ENCODE results near the gene GRAMD1C. TPM values are rescaled to one million over a fixed set of nuclear protein-coding genes. Genes with fewer than 3 reads are reported as not detected.
A peak's percentile ranks its signal among the peaks of the same experiment; 100 is the strongest.

GRAMD1C gene
- total and polyA plus RNA-seq, 9 of the 15 experiments (the other 6 are each of a cell fraction or from before 2014, with no cell fraction given) = not detected

DNA sequence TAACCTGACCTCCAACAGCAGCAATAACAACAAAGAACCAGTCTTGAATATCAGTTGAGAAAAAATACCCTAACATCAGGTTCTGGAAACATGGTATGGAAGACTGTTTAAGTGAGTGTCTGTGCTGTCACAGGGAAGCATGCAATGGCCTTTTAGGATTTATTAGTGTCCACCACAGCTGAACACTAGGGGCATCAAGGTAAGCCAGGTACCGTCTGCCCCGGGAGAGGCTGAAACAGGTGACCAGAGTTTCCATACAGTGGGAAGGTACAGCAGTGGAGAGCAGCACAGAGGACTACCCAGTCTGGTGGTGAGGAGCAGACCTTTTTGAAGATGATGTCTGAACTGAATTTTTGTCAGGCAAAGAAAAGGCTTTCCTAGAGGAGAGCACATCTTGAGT, 127.6 kb downstream of the GRAMD1C start:
- Histone ChIP-seq H3K36me3 (ENCODE audit: control insufficient read depth, insufficient read depth, low read length) (no peaks in the 10 kb centered on the region), H3K9ac (ENCODE audit: insufficient read depth in 1 of 2, low read depth in 2 of 2, low read length in 2 of 2) (no peak overlapping the region), H3K79me2 (ENCODE audit: control insufficient read depth, insufficient read depth, low read length) (no peaks in the 10 kb centered on the region), H4K20me1 (replicated peaks; ENCODE audit: control insufficient read depth, insufficient read depth, low read length) (no peaks in the 10 kb centered on the region), H3K9me3 (replicated peaks; ENCODE audit: control insufficient read depth, insufficient read depth, low read depth, low read length) (no peaks in the 10 kb centered on the region), H3K4me1 (replicated peaks in 1 of 2; ENCODE audit: control insufficient read depth in 2 of 2, insufficient read depth in 2 of 2, low read length in 2 of 2) (no peaks in the 10 kb centered on the region), H3K27me3 (ENCODE audit: control insufficient read depth in 2 of 2, insufficient read depth in 2 of 2, low read length in 2 of 2) (no peaks in the 10 kb centered on the region), H3K4me2 (ENCODE audit: insufficient read depth, low read length) (no peak overlapping the region), H3K27ac (ENCODE audit: extremely low read depth, low read depth, low read length) (no peak overlapping the region), H3K4me3 (no peak overlapping the region), H3K9me1 (ENCODE audit: control insufficient read depth, insufficient read depth, low read length) (no peaks in the 10 kb centered on the region), H2AFZ (ENCODE audit: low read depth, low read length) (no peak overlapping the region)
- no TSS peak for BruUV-seq (replicated peaks)
- TF ChIP-seq KDM4B (IDR thresholded peaks at IDR 0.05; ENCODE audit: borderline replicate concordance in 2 of 2, low read depth in 1 of 2) (no peak), ZNF232 (CRISPR knock-in tag; IDR thresholded peaks at IDR 0.05) (no peak), ZNF354B (CRISPR knock-in tag; IDR thresholded peaks at IDR 0.05) (no peak), JUNB (CRISPR knock-in tag; conservative IDR thresholded peaks at IDR 0.05) (no peak), SIRT6 (IDR thresholded peaks at IDR 0.05; ENCODE audit: low read depth, low read length) (no peak)
- ATAC-seq = peak; percentile 51; the same call in 1 of the 3 replicates
- FAIRE-seq = no peak
- in situ Hi-C loops (cut with MboI) (no loop called here), intact Hi-C loops (cut with micrococcal nuclease) (no loop called here)
- no peak for DNase-seq (ENCODE audit: extremely low read depth in 1 of 4, low spot score in 3 of 4)
- WGBS (ENCODE audit: insufficient coverage, low coverage, missing lambda C conversion rate) = 0% methylated on average over 2 of the region's 2 CpGs
- ChIA-PET CTCF (ENCODE audit: low intra/inter-chr PET ratio) (no interaction called here), POLR2A (no interaction called here)

DNA sequence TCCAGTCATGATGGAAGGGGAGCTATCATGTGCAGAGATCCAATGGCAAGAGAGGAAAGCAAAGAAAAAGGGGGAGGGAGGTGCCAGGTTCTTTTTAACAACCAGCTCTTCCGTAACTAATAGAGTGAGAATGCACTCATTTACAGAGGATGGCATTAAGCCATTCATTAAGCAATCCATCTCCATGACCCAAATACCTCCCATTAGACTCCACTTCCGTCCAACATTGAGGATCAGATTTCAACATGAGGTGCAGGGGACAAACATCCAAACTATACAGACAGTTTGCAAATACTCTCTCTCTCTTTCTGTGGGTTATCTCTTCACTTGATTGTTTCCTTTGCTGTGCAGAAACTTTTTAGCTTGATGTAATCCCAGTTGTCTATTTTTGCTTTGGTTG, 130.4 kb downstream of the GRAMD1C start:
- BruUV-seq (replicated peaks) = no TSS peak
- ChIA-PET CTCF (ENCODE audit: low intra/inter-chr PET ratio) (no interaction called here), POLR2A (interaction anchor here (0.9 kb wide), 1 partner anchor 12 kb away, joined by 5 read pairs; no protein-coding TSS in a partner anchor)
- no peak overlapping the region for H3K4me3 ChIP-seq
- no peaks in the 10 kb centered on the region for H3K27me3 ChIP-seq (ENCODE audit: control insufficient read depth in 2 of 2, insufficient read depth in 2 of 2, low read length in 2 of 2)
- no peaks in the 10 kb centered on the region for H3K9me3 ChIP-seq (replicated peaks; ENCODE audit: control insufficient read depth, insufficient read depth, low read depth, low read length)
- no peak overlapping the region for H3K4me2 ChIP-seq (ENCODE audit: insufficient read depth, low read length)
- TF ChIP-seq, protein P1, sequence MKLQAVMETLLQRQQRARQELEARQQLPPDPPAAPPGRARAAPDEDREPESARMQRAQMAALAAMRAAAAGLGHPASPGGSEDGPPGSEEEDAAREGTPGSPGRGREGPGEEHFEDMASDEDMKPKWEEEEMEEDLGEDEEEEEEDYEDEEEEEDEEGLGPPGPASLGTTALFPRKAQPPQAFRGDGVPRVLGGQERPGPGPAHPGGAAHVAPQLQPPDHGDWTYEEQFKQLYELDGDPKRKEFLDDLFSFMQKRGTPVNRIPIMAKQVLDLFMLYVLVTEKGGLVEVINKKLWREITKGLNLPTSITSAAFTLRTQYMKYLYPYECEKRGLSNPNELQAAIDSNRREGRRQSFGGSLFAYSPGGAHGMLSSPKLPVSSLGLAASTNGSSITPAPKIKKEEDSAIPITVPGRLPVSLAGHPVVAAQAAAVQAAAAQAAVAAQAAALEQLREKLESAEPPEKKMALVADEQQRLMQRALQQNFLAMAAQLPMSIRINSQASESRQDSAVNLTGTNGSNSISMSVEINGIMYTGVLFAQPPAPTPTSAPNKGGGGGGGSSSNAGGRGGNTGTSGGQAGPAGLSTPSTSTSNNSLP (IDR thresholded peaks at IDR 0.05; ENCODE audit: borderline replicate concordance, low read depth, low read length) = no peak
- TF ChIP-seq, protein P2, sequence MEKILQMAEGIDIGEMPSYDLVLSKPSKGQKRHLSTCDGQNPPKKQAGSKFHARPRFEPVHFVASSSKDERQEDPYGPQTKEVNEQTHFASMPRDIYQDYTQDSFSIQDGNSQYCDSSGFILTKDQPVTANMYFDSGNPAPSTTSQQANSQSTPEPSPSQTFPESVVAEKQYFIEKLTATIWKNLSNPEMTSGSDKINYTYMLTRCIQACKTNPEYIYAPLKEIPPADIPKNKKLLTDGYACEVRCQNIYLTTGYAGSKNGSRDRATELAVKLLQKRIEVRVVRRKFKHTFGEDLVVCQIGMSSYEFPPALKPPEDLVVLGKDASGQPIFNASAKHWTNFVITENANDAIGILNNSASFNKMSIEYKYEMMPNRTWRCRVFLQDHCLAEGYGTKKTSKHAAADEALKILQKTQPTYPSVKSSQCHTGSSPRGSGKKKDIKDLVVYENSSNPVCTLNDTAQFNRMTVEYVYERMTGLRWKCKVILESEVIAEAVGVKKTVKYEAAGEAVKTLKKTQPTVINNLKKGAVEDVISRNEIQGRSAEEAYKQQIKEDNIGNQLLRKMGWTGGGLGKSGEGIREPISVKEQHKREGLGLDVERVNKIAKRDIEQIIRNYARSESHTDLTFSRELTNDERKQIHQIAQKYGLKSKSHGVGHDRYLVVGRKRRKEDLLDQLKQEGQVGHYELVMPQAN (IDR thresholded peaks at IDR 0.05; ENCODE audit: borderline replicate concordance) = no peak
- TF ChIP-seq ZNF408 (CRISPR knock-in tag; IDR thresholded peaks at IDR 0.05; ENCODE audit: low read depth) = no peak
- TF ChIP-seq TCF7L2 (IDR thresholded peaks at IDR 0.05; ENCODE audit: low read depth, low read length) = no peak
- TF ChIP-seq SIN3A (IDR thresholded peaks at IDR 0.05; ENCODE audit: borderline replicate concordance in 2 of 2, control insufficient read depth in 1 of 2, low read depth in 2 of 2, low read length in 2 of 2) = no peak
- no peak for TF ChIP-seq SAFB2 (IDR thresholded peaks at IDR 0.05; ENCODE audit: borderline replicate concordance, low read depth, low read length, severe bottlenecking)
- no peaks in the 10 kb centered on the region for H4K20me1 ChIP-seq (replicated peaks; ENCODE audit: control insufficient read depth, insufficient read depth, low read length)
- in situ Hi-C loops (cut with MboI) (no loop called here), intact Hi-C loops (cut with micrococcal nuclease) (no loop called here)
- DNase-seq (ENCODE audit: extremely low read depth in 1 of 4, low spot score in 3 of 4) = no peak
- H3K9ac ChIP-seq (ENCODE audit: insufficient read depth in 1 of 2, low read depth in 2 of 2, low read length in 2 of 2) = no peak overlapping the region
- no peak overlapping the region for H2AFZ ChIP-seq (ENCODE audit: low read depth, low read length)
- no peaks in the 10 kb centered on the region for H3K36me3 ChIP-seq (ENCODE audit: control insufficient read depth, insufficient read depth, low read length)
- no peaks in the 10 kb centered on the region for H3K4me1 ChIP-seq (replicated peaks in 1 of 2; ENCODE audit: control insufficient read depth in 2 of 2, insufficient read depth in 2 of 2, low read length in 2 of 2)
- H3K79me2 ChIP-seq (ENCODE audit: control insufficient read depth, insufficient read depth, low read length) = no peaks in the 10 kb centered on the region
- H3K9me1 ChIP-seq (ENCODE audit: control insufficient read depth, insufficient read depth, low read length) = no peaks in the 10 kb centered on the region
- no peak overlapping the region for H3K27ac ChIP-seq (ENCODE audit: extremely low read depth, low read depth, low read length)
- WGBS (ENCODE audit: insufficient coverage, low coverage, missing lambda C conversion rate) = 0% methylated on average over 2 of the region's 2 CpGs
- no peak for ATAC-seq
- FAIRE-seq = no peak
